Stimulated activated CD8-positive, alpha-beta memory T cell treated with anti-CD3 and anti-CD28 coated beads, Interleukin-7, amount 100 ng/mL, for 48 hours (primary cell): ENCODE results near the gene ATP6V0A1.
"Not testable (repeated sequence)": the region's sequence is repeated elsewhere in the genome, so short reads cannot be mapped to it uniquely, and the experiment has no call there.

Source experiments
- DNase-seq, 2 donors: peaks; one replicate each; pipeline ENCODE4 v3.0.0-alpha.2; 2020; ENCODE audit warnings: low read depth in 1 of 2; ENCODE audit errors: extremely low read depth in 1 of 2

The ATP6V0A1 gene

GRCh38 chr17:42475835-42476234 lies 17.2 kb downstream of the ATP6V0A1 start:
- no peak for DNase-seq

- no peak for DNase-seq
Measured at GRCh38 chr17:42476411-42476810, 17.7 kb downstream of the ATP6V0A1 start.

DNA sequence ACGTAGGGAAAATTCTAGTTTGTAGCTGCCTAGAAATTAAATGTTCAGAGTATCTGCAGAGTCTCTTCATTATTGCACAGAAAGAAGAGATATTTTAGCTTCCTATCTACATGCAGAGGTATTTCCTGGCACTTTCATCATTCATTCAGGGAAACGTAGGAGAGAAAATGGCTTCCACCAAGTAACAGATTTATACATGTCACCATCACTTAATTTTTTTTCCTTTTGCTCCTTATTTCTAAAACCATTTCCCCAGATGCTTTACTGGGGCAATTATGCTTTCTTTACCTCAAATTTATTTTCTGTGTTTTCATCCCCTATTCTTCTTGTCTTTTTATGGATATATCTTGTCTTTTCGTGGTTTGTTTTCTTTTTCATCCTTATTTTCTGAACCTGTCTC lies 18.5 kb downstream of the ATP6V0A1 start:
- DNase-seq: no peak

- not testable (repeated sequence) for DNase-seq
Measured at GRCh38 chr17:42477824-42478223, 19.1 kb downstream of the ATP6V0A1 start.

- peak; percentile 50 to 76 for DNase-seq
Measured at GRCh38 chr17:42484304-42484703, 25.6 kb downstream of the ATP6V0A1 start.

GRCh38 chr17:42485680-42486079 lies 27.0 kb downstream of the ATP6V0A1 start:
- DNase-seq: no peak

DNA sequence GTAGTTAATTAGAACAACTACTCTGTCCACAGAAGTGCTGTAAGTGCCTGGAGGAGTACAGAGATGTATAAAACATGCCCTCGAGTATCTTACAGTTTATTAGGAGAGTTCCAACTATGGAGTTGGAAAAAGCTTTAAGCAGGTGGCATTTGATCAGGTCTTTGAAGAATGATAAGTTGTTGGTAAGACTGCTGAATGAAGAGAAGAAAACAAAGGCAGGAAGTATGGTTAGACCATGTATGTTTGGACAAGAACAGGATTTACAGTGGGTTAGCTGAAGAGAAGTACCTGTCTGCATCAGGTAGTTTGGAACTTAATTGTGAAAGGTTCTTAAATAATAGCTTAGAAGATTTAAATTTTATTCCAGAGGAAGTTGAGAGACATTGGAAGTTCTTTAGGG lies 29.4 kb downstream of the ATP6V0A1 start:
- no peak for DNase-seq

GRCh38 chr17:42493319-42493718 lies 34.6 kb downstream of the ATP6V0A1 start:
- no peak for DNase-seq

DNA sequence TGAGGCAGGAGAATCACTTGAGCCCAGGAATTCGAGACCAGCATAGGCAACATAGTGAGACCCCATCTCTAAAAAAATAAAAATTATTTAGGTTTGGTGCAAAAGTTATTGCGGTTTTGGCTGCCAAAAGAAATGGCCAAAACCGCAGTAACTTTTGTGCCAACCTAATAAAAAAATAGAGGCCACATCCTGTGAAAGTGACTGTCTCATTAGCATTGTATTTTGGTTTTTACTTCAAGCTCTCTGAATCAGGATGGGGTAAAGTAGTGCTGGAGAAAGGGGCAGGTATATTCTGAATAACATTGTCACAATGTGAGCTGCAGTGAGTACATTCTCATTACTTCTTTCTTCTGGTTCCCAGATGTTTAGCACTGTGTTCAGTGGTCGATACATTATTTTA lies 36.0 kb downstream of the ATP6V0A1 start:
- DNase-seq: no peak

DNA sequence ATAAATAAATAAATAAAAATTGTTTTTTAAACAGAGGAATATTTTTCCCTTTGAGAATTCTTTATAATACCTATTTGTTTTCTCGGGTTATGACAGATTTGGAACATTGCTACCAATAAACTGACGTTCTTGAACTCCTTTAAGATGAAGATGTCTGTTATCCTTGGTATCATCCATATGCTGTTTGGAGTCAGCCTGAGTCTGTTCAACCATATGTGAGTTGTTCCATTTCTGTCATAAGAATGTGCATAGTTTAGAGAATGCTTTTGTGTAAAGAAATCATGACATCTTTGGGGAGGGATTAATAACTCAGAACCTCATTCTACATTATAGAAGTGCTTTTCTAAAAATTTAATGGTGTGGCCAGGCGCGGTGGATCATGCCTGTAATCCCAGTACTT lies 40.1 kb downstream of the ATP6V0A1 start:
- DNase-seq: no peak

DNA sequence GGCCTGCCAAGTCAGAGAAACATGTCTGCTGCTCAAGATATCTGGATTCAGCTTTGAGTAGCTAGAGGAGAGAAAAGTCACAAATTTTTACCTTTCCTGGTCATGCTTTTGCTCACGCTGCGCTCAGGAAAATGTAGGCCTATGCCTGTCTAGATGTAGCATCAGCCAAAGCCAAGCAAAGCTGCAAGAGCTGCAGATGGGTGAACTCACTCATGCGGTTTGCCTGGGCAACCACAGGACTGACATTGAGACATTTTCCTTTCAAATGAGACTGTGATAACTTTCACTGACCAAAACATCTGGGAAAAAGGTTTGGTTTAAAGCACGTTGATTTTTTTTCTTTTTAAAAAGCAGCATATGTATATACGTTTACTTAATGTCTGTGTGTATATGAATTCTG lies 43.4 kb downstream of the ATP6V0A1 start:
- no peak for DNase-seq

- DNase-seq: no peak
Measured at GRCh38 chr17:42502926-42503325, 44.2 kb downstream of the ATP6V0A1 start.

GRCh38 chr17:42507671-42508070 lies 49.0 kb downstream of the ATP6V0A1 start:
- no peak for DNase-seq

- DNase-seq: no peak
Measured at GRCh38 chr17:42508426-42509165, 49.9 kb downstream of the ATP6V0A1 start.

- DNase-seq: no peak
Measured at GRCh38 chr17:42509409-42509808, 50.7 kb downstream of the ATP6V0A1 start.

DNA sequence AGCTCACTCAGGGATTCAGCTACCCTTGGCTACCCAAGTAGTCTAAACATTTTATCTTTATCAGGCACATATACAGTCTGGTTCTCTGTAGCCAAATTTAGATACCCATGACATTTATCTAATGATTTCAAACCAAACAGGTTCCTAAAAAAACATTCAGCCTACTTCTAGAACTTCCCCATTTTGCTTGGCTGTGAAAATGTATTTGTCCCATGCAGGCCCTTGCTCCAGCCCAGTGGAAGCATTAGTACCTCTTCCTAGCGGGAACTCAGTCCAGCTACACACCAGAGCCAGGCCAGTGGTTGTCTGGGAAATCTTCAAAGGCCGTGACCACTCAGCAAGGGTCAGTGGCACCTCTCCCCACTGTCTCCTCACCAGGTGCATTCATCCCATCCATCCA lies 51.2 kb downstream of the ATP6V0A1 start:
- no peak for DNase-seq

DNA sequence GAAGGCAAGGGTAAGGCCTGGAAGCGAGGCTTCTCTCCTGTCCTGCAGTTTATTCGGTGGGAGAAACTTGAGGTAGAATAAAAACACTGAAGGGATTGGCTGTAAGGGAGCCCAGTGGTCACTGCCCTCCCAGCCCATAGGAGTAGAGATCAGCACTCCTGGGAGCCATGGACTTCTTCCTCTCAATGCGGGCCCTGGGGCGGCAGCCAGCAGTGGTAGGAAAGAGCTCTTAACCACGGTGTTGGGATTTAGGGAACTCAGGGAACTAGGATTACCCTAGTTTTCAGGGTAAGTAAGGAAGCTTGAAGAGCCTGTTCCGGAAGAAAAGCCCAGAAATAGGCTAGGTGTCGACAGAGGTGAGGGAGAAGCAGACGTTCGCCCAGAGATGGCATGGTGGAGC lies 53.6 kb downstream of the ATP6V0A1 start:
- no peak for DNase-seq

- DNase-seq: no peak
Measured at GRCh38 chr17:42512733-42513251, 54.1 kb downstream of the ATP6V0A1 start.

DNA sequence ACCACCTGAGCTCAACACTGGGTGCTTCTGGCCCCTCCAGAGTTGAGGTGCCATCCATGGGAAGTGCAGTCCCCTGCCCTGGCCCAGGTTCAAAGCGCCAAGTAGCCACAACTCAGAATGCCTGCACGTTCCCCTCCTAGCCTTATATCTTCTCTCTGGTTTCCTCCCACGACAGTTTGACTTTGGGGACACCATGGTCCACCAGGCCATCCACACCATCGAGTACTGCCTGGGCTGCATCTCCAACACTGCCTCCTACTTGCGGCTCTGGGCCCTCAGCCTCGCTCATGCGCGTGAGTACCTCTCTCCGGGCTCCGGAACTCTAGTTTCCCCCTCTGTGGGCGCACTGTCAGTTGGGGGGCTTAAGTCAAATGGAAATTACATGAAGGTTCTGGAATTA lies 55.0 kb downstream of the ATP6V0A1 start:
- DNase-seq: no peak

- DNase-seq: no peak
Measured at GRCh38 chr17:42514279-42514678, 55.6 kb downstream of the ATP6V0A1 start.

DNA sequence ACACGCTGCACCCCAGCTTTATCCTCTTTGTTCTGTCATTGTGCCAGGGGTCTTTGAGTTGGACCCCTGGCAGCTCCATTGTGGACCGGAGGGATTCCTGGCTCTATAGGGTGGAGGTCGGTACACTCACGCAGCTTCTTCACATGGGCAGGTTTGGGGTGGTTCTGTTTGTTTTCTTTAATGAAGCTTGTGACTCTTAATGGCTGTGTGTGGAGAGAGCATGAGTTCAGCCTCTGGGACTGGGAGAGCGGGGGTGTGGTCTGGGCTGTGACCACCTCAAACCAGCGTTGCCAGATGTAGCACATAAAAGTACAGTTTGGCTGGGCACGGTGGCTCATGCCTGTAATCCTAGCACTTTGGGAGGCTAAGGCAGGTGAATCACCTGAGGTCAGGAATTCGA lies 56.2 kb downstream of the ATP6V0A1 start:
- no peak for DNase-seq

GRCh38 chr17:42517516-42517915 lies 58.8 kb downstream of the ATP6V0A1 start:
- peak; percentile 49 to 61 for DNase-seq
